ENCODE results near the gene GRPR.
"Not testable (repeated sequence)": the region's sequence is repeated elsewhere in the genome, so short reads cannot be mapped to it uniquely, and the experiment has no call there.

The GRPR gene

GRCh38 chrX:16138108-16138427, 14.7 kb downstream of the GRPR start:
- DNase-seq = no peak

GRCh38 chrX:16140448-16140847, 17.1 kb downstream of the GRPR start:
- DNase-seq = no peak

GRCh38 chrX:16140983-16141382, 17.6 kb downstream of the GRPR start:
- DNase-seq = no peak

GRCh38 chrX:16141422-16142245, 18.3 kb downstream of the GRPR start:
- DNase-seq = no peak

- no peak for DNase-seq
Measured at GRCh38 chrX:16142246-16142558, 18.8 kb downstream of the GRPR start.

- no peak for DNase-seq
Measured at GRCh38 chrX:16143968-16144367, 20.6 kb downstream of the GRPR start.

- no peak for DNase-seq
Measured at GRCh38 chrX:16144420-16144819, 21.1 kb downstream of the GRPR start.

- DNase-seq = not testable (repeated sequence)
Measured at GRCh38 chrX:16145093-16145492, 21.7 kb downstream of the GRPR start.

- DNase-seq = no peak
Measured at GRCh38 chrX:16145656-16146055, 22.3 kb downstream of the GRPR start.

GRCh38 chrX:16148896-16149295, 25.5 kb downstream of the GRPR start:
- DNase-seq = no peak

GRCh38 chrX:16155581-16156096, 32.3 kb downstream of the GRPR start:
- DNase-seq = no peak

GRCh38 chrX:16156692-16157331, 33.4 kb downstream of the GRPR start:
- no peak for DNase-seq

- DNase-seq = no peak
Measured at GRCh38 chrX:16160729-16161128, 37.4 kb downstream of the GRPR start.

- DNase-seq = not testable (repeated sequence)
Measured at GRCh38 chrX:16161173-16161572, 37.8 kb downstream of the GRPR start.

- no peak for DNase-seq
Measured at GRCh38 chrX:16162391-16162790, 39.0 kb downstream of the GRPR start.

- DNase-seq = no peak
Measured at GRCh38 chrX:16164748-16165147, 41.4 kb downstream of the GRPR start.

- no peak for DNase-seq
Measured at GRCh38 chrX:16167181-16167580, 43.8 kb downstream of the GRPR start, which contains the start of gene MAGEB17. Gene MAGEB17, plus strand, starts transcription at chrX:16167481. Its CDS starts 2,902 bp downstream, at chrX:16170383.

GRCh38 chrX:16171039-16171438, 47.7 kb downstream of the GRPR start:
- no peak for DNase-seq

- DNase-seq = no peak
Measured at GRCh38 chrX:16171944-16172343, 48.6 kb downstream of the GRPR start.

- no peak for DNase-seq
Measured at GRCh38 chrX:16172391-16172790, 49.0 kb downstream of the GRPR start.

GRCh38 chrX:16175329-16176061, 52.1 kb downstream of the GRPR start:
- DNase-seq = no peak

- DNase-seq = no peak
Measured at GRCh38 chrX:16177260-16177659, 53.9 kb downstream of the GRPR start.

- not testable (repeated sequence) for DNase-seq
Measured at GRCh38 chrX:16183843-16184242, 60.5 kb downstream of the GRPR start.

- no peak for DNase-seq
Measured at GRCh38 chrX:16185725-16186136, 62.4 kb downstream of the GRPR start.
